DOHH2 (cell line): ENCODE data around the gene HTR1E.
"Not testable (repeated sequence)": the region's sequence is repeated elsewhere in the genome, so short reads cannot be mapped to it uniquely, and the experiment has no call there.

ENCODE experiments used
- H3F3A ChIP-seq: fragments of 200-600 bp; sonication (generic), shearing (Covaris generic); 2 replicates; pipeline ENCODE4 v1.6.0; 2016; ENCODE audit warnings: antibody characterized with exemption, mild to moderate bottlenecking; ENCODE audit not compliant: control insufficient read depth, insufficient read depth
- H3K27ac ChIP-seq: fragments of 200-600 bp; sonication (generic); 2 replicates; pipeline ENCODE4 v1.5.1; 2014; ENCODE audit warnings: low read depth, mild to moderate bottlenecking, low read length, moderate library complexity
- H3K27me3 ChIP-seq: fragments of 200-600 bp; sonication (generic); 2 replicates; pipeline ENCODE4 v1.6.1; 2014; ENCODE audit warnings: mild to moderate bottlenecking, low read length, mixed read lengths; ENCODE audit not compliant: control insufficient read depth
- H3K36me3 ChIP-seq: fragments of 200-600 bp; sonication (generic); 2 replicates; pipeline ENCODE4 v1.6.1; 2014; ENCODE audit warnings: mild to moderate bottlenecking, low read length, moderate library complexity, mixed read lengths; ENCODE audit not compliant: control insufficient read depth
- H3K4me1 ChIP-seq: fragments of 200-600 bp; sonication (generic); 2 replicates; pipeline ENCODE4 v1.6.1; 2014; ENCODE audit warnings: mild to moderate bottlenecking, low read length, mixed read lengths; ENCODE audit not compliant: control insufficient read depth
- H3K4me2 ChIP-seq: fragments of 200-600 bp; sonication (generic); 2 replicates; pipeline ENCODE4 v1.6.0; 2014; ENCODE audit warnings: mild to moderate bottlenecking, low read length, moderate library complexity
- H3K4me3 ChIP-seq: fragments of 200-600 bp; sonication (generic); 2 replicates; pipeline ENCODE4 v1.5.1; 2014; ENCODE audit warnings: mild to moderate bottlenecking, low read length, mixed read lengths
- H3K79me2 ChIP-seq: fragments of 200-600 bp; sonication (generic); 2 replicates; pipeline ENCODE4 v1.6.1; 2014; ENCODE audit warnings: mild to moderate bottlenecking, low read length, mixed read lengths; ENCODE audit not compliant: control insufficient read depth
- H3K9me2 ChIP-seq: fragments of 200-600 bp; sonication (generic); replicated peaks from 2 replicates; pipeline ENCODE4 v1.6.1; 2014; ENCODE audit warnings: mild to moderate bottlenecking, low read length, mixed read lengths; ENCODE audit not compliant: control insufficient read depth
- H3K9me3 ChIP-seq: fragments of 200-600 bp; sonication (generic); 2 replicates; pipeline ENCODE4 v1.6.1; 2014; ENCODE audit warnings: antibody characterized with exemption, low read length, mixed read lengths; ENCODE audit not compliant: control insufficient read depth, insufficient read depth
- H4K20me1 ChIP-seq: fragments of 200-600 bp; sonication (generic); 2 replicates; pipeline ENCODE4 v1.6.0; 2014; ENCODE audit warnings: low read depth, mild to moderate bottlenecking, antibody characterized with exemption, low read length, moderate library complexity; ENCODE audit not compliant: control insufficient read depth, insufficient read depth
- CTCF ChIP-seq: fragments of 200-600 bp; sonication (generic); IDR thresholded peaks from one replicate; pipeline ENCODE4 v1.5.1; 2014; ENCODE audit warnings: antibody characterized with exemption, mild to moderate bottlenecking, low read depth, low read length; ENCODE audit not compliant: poor library complexity, severe bottlenecking
- EZH2phosphoT487 ChIP-seq: fragments of 200-600 bp; sonication (generic); IDR thresholded peaks from 2 replicates; pipeline ENCODE4 v1.6.1; 2017; ENCODE audit warnings: borderline replicate concordance, mild to moderate bottlenecking, antibody characterized with exemption, low read length, moderate library complexity, mixed read lengths

HTR1E gene, protein sequence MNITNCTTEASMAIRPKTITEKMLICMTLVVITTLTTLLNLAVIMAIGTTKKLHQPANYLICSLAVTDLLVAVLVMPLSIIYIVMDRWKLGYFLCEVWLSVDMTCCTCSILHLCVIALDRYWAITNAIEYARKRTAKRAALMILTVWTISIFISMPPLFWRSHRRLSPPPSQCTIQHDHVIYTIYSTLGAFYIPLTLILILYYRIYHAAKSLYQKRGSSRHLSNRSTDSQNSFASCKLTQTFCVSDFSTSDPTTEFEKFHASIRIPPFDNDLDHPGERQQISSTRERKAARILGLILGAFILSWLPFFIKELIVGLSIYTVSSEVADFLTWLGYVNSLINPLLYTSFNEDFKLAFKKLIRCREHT

GRCh38 chr6:86937219-86938079 lies at the start of gene HTR1E:
TSS of gene HTR1E (plus strand) at chr6:86937528. CDS start at chr6:87015335, 77,807 bp downstream.
- Histone ChIP-seq H3K79me2 (no peaks in the 10 kb centered on the region), H3K36me3 (no peaks in the 10 kb centered on the region), H3K9me2 (no peaks in the 10 kb centered on the region), H4K20me1 (no peaks in the 10 kb centered on the region), H3K9me3 (no peaks in the 10 kb centered on the region), H3F3A (no peaks in the 10 kb centered on the region), H3K4me1 (peaks cover 10% of the 10 kb centered on the region), H3K4me3 (no peak within 1 kb of the TSS), H3K4me2 (no peak within 1 kb of the TSS), H3K27ac (no peak within 1 kb of the TSS), H3K27me3 (no peaks in the 10 kb centered on the region)
- peak; percentile 72 for TF ChIP-seq CTCF
- no peak for TF ChIP-seq EZH2phosphoT487

GRCh38 chr6:86888301-86888700 lies 49.0 kb upstream of the HTR1E start:
- no peak for TF ChIP-seq CTCF
- TF ChIP-seq EZH2phosphoT487: no peak
- Histone ChIP-seq H3F3A (no peaks in the 10 kb centered on the region), H3K4me1 (no peaks in the 10 kb centered on the region), H3K36me3 (no peaks in the 10 kb centered on the region), H4K20me1 (no peaks in the 10 kb centered on the region), H3K9me2 (no peaks in the 10 kb centered on the region), H3K27ac (no peak overlapping the region), H3K4me3 (no peak overlapping the region), H3K4me2 (no peak overlapping the region), H3K9me3 (no peaks in the 10 kb centered on the region), H3K27me3 (no peaks in the 10 kb centered on the region), H3K79me2 (no peaks in the 10 kb centered on the region)

DNA sequence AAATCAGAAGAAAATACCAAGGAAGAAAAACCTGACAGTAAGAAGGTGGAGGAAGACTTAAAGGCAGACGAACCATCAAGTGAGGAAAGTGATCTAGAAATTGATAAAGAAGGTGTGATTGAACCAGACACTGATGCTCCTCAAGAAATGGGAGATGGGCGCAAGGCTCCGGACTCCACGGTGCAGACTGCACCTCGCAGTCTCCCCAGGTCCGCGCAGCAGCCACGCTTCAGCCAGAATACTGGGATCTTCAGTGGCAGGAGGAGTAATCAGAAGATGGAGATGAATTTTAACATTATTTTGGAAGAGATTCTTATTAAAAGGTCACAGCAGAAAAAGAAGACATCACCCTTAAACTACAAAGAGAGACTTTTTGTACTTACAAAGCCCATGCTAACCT lies 40.1 kb upstream of the HTR1E start:
- not testable (repeated sequence) for H3K9me3 ChIP-seq, H3K27ac ChIP-seq, H4K20me1 ChIP-seq, H3K4me2 ChIP-seq, H3K4me1 ChIP-seq, H3K27me3 ChIP-seq, H3K9me2 ChIP-seq, H3K36me3 ChIP-seq, H3K4me3 ChIP-seq, H3K79me2 ChIP-seq, H3F3A ChIP-seq

GRCh38 chr6:86913795-86914194 lies 23.5 kb upstream of the HTR1E start:
- Histone ChIP-seq H4K20me1 (no peaks in the 10 kb centered on the region), H3K9me2 (no peaks in the 10 kb centered on the region), H3K9me3 (peaks cover 24% of the 10 kb centered on the region), H3K36me3 (no peaks in the 10 kb centered on the region), H3K4me1 (peaks cover 26% of the 10 kb centered on the region), H3K27ac (no peak overlapping the region), H3K27me3 (no peaks in the 10 kb centered on the region), H3K4me3 (no peak overlapping the region), H3K79me2 (no peaks in the 10 kb centered on the region), H3K4me2 (no peak overlapping the region), H3F3A (peaks cover 6% of the 10 kb centered on the region; the same call in 1 of the 2 replicates)
- TF ChIP-seq EZH2phosphoT487 (no peak), CTCF (no peak)
